ENCODE data around the gene ZBTB22.
A peak's percentile ranks its signal among the peaks of the same experiment; 100 is the strongest.
"Not testable (repeated sequence)": the region's sequence is repeated elsewhere in the genome, so short reads cannot be mapped to it uniquely, and the experiment has no call there.

Gene ZBTB22

DNA sequence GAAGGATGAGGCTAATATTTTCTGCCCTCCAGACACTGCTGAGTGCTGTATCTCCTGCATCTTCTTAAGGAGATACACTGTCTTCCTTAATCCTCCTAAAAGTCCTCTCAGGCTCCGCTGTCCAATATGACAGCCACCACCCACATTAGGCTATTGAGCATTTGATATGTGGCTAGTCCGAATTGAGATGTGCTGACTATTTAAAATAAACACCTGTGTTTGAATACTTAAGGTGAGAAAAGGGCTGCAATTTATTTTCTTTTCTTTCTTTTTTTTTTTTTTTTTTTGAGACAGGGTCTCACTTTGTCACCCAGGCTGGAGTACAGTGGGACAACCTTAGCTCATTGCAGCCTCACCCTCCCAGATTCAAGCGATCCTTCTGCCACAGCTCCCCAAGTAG is 15.7 kb downstream of the ZBTB22 start:
- no peak for DNase-seq (ENCODE audit: low read depth, low spot score)

- DNase-seq (ENCODE audit: low read depth, low spot score) = peak; percentile 94
These were observed 18.2 kb downstream of the ZBTB22 start for GRCh38 chr6:33299237-33299944.

- no peak for DNase-seq (ENCODE audit: low read depth, low spot score)
These were observed 18.7 kb downstream of the ZBTB22 start, which contains the start of gene RGL2 for GRCh38 chr6:33298773-33299236. TSS of gene RGL2 (minus strand) at chr6:33298942. CDS start at chr6:33298610, 332 bp downstream.

DNA sequence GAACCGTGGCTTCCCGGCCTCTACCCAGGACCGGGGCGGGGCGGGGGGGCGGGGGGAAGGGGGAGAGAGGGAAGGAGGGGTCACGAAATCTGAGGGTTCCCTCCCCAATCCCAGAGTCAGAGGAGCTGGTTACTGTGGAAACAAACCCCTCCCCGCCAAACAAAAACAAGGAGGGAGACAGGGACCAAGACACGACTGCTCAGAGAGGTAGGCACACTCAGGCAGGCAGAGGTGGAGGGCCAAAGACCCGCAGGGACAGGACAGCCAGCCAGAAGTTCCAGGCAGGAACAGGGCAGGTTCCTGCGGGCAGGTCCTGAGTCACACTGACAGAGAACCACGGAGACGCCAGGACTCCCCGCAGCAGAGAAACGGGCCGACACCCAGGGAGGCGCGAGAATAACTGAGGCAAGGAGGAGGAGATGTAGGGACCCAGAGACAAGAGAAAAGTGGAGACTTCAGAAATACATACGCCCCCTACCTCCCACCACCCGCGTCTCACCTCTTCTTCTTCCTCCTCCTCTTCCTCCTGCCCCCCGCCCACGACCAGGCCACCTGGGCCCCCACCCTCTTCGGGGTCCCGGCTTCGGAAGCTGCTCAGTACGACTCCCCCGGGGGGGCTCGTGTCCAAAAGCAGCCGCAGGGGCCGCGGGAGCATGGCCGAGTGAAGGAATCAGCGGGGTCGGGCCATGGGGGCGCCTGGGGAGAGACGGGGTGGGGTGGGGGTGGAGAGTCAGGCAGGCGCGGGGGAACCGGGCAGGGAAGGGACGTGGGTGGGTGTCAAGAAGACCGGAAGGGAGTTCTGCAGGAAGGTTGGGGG is 19.4 kb downstream of the ZBTB22 start:
- peak; percentile 79 for DNase-seq (ENCODE audit: low read depth, low spot score)

DNA sequence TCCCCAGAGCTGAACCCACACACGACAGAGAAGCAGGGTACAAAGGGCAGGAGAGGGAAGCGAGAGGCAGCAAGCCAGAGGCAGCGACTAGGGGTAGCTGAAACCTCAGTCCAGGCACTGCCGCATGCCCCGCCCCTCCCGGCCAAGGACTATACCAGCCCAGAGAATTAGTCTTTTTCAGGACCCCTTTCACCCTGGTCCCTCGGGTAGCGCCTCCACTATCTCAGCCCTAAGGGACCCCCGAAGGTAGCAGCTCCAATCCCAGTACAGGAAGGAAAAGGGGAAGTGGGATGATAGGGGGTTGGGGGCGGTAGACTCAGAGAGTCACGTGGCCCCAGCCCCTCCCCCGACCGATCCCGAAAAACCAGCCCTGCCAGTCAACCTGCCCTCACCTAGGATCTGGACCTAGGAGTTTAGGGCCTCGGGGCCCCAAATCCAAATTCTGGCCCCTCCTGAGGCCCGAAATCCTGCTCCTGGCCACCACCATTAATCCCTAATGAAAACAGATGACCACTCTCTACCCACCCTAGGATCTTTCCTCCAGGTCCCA is 20.1 kb downstream of the ZBTB22 start:
- DNase-seq (ENCODE audit: low read depth, low spot score) = peak; percentile 89

DNA sequence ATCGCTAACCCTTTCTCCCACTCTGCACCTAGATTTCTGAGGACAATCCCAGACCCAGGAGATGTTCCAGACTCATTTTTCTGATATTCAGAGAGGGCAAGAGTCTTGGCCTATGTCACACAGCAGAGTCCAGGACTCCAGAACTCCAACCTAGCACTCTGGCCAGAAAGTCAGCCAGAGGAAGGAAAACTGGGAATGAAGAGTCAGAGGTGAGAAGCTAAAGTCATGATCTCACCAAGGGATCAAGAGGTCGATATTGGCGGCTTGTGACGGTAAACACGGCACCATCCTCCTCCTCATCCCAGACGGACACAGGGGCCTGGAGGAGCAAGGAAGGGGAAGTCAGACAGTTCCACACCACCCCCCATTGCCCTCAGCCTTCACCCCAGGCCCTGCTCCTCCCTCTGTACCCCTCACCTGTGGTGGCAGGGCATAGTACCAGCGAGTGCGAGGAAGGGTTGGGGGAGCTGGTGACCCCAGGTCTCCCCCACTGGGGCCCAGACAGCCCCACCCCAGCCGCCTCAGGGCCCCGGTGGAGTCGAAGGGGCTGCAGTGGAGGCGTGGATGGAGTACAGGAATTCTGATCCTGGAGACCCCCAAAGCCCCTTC is 20.6 kb downstream of the ZBTB22 start:
- no peak for DNase-seq (ENCODE audit: low read depth, low spot score)

GRCh38 chr6:33295621-33296369 is 21.7 kb downstream of the ZBTB22 start:
- no peak for DNase-seq (ENCODE audit: low read depth, low spot score)

- DNase-seq (ENCODE audit: low read depth, low spot score) = no peak
These were observed 23.3 kb downstream of the ZBTB22 start for GRCh38 chr6:33294086-33294823.

DNA sequence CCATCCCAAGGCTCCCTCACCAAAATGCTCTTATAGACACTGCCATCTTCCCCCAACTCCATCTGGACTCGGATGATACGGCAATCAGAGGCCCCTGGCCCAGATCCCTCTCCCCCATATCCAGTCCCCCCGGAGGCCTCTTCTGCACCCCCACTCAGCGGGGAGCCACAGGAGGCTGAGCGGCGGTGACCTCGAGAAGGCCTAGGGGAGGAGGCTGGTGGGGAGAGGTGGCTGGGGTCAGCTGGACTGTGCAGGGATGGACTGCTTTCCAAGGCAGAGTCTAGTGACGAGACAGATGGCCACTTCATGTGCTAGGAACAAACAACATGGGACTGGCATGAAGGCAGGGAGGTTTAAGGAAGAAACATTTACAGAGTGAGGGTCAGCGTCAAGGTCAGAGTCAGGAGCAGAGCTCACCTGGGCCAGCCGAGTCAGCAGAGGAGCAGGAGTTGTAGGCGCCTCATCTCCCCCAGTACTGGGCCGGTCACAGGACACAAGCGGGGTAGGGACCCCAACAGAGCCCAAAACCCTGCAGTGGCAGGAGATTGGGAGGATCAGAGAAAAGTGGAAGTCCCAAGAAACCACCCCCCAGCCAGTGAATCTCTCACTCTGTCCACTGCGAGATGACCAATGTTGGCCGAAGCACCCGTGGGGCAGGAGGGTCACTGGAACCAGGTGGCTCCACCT is 24.4 kb downstream of the ZBTB22 start:
- DNase-seq (ENCODE audit: low read depth, low spot score) = no peak

DNA sequence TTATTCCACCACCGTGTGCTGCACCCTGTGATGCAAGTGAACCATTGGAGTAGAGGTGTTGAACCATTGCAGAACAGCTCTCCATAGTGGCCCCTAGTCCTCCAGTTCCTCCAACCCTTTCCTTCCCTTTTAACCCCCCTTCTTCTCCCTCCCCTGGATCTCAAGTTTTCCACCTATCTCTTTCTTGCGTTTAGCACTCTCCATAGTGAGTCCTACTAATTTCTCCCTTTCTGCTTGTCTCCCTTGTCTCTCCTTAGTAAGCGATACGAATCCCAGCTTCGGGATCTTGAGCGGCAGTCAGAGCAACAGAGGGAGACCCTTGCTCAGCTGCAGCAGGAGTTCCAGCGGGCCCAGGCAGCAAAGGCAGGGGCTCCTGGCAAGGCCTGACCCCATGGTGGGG is 27.1 kb downstream of the ZBTB22 start:
- DNase-seq (ENCODE audit: low read depth, low spot score) = no peak

DNA sequence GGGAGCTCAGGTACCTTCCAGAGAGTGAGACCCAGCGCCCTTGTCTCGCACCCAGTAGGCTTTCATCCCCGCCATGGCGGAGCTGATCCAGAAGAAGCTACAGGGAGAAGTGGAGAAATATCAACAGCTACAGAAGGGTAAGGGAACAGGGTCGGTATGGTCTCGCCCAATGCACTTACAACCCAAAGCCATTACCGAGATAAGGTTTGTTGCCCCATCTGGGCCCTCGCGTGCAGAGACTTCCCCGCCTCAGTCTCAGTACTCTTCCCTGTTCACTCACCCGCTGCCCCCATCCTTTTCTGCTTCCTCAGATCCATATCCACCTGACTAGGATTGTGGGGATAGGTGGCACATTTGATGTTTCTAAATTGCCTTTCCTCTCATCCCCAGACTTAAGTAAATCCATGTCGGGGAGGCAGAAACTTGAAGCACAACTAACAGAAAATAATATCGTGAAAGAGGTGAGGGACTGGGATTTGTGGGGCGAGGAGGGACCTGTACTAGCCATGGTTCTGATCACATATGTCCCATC is 27.7 kb downstream of the ZBTB22 start:
- no peak for DNase-seq (ENCODE audit: low read depth, low spot score)

GRCh38 chr6:33288921-33289783 is 28.4 kb downstream of the ZBTB22 start, which contains the start of the genes PFDN6 and WDR46:
TSS of gene PFDN6 (plus strand) at chr6:33289601. CDS start at chr6:33289857, 256 bp downstream.
TSS of gene WDR46 (minus strand) at chr6:33289239. CDS start at chr6:33289170, 69 bp downstream.
- peak; percentile 91 for DNase-seq (ENCODE audit: low read depth, low spot score)

GRCh38 chr6:33288141-33288920 is 29.2 kb downstream of the ZBTB22 start:
- no peak for DNase-seq (ENCODE audit: low read depth, low spot score)

DNA sequence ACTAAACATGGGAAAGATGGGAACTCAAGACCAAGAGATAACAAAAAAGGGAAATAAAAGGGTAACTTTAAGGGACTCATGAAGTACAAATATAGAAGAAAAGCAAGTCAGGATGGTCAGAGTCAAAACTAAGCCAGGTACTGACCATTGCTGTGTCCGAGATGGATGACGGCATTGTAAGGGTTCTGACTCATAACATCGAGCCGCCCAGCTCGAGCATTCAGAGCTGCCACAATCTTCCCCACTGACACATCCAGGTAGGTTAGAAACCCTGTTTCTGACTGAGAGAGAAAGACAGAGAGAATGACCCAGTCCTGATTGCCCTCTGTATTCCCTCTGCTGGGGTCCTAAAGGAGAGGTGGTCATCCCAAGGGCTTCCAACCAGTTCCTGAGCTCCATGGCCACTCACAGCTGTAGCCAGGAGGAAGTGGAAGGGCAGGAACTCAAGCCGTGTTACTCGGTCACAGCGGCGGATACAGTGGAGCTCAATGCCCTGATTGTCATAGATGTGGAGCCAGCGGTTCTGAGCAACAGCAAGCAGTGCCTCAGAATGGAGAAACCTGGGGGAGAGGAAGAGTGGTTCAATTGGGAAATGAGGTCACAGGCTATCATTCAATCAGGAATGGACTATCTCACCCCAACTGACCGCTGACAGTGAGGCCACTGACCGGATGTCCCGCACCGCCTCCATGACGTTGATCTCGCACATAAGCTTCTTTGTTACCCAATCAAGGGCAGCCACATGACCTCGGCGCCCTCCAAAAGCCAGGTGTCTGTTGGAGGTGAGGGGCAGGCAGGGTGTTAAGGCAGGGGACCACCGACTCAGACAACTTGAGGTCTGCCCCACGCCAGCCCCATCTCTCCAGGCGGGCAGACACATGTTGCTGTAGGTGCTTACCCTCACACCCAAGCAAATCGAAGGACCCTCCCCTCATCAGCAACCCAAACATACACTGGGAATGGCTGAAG is 30.3 kb downstream of the ZBTB22 start:
- DNase-seq (ENCODE audit: low read depth, low spot score) = no peak

GRCh38 chr6:33285214-33285613 is 32.3 kb downstream of the ZBTB22 start:
- not testable (repeated sequence) for DNase-seq (ENCODE audit: low read depth, low spot score)

- DNase-seq (ENCODE audit: low read depth, low spot score) = no peak
These were observed 37.0 kb downstream of the ZBTB22 start for GRCh38 chr6:33280539-33280938.

All from ELF-1 (cell line).